CD4-positive, alpha-beta T cell (primary cell): ENCODE results near the gene WDR89. TPM values are rescaled to one million over a fixed set of nuclear protein-coding genes. Genes with fewer than 3 reads are reported as not detected.

Source experiments
- ATAC-seq: fragments of 200-7000 bp; cut with Tn5 transposase; one replicate; pipeline ENCODE4 v1.10.0; 2022; ENCODE audit warnings: mild to moderate bottlenecking; ENCODE audit not compliant: poor library complexity
- CTCF ChIA-PET: fragments of 350-600 bp; sonication (Branson Sonifier 250); formaldehyde crosslinking; loops from one replicate; lab custom pipeline; 2021; ENCODE audit warnings: antibody characterized with exemption, inconsistent platforms; lab: Charles Lee
- POLR2A ChIA-PET: fragments of 350-600 bp; sonication (Branson Sonifier 250); formaldehyde crosslinking; loops from one replicate; lab custom pipeline; 2021; ENCODE audit warnings: antibody characterized with exemption, inconsistent platforms; lab: Charles Lee
- DNase-seq, 14 experiments: peaks; one replicate each; pipeline ENCODE4 v3.0.0-alpha.2; 2013 to 2020; ENCODE audit warnings: mixed read lengths in 2 of 14
- H3K27ac ChIP-seq, 2 donors: one replicate each; pipeline versions ENCODE4 v1.5.1 to v1.7.0; 2013; ENCODE audit warnings: low read length in 2 of 2, low read depth in 1 of 2, mild to moderate bottlenecking in 1 of 2
- H3K27me3 ChIP-seq, 2 experiments: 1 replicate in 1 of 2; 2 replicates in 1 of 2; pipeline versions ENCODE4 v1.6.1 to v1.7.0; 2013; ENCODE audit warnings: low read length in 2 of 2, control low read depth in 1 of 2, mild to moderate bottlenecking in 1 of 2, moderate library complexity in 1 of 2; ENCODE audit not compliant: insufficient read depth in 2 of 2, control insufficient read depth in 1 of 2
- H3K36me3 ChIP-seq: one replicate; pipeline ENCODE4 v1.6.1; 2013; ENCODE audit warnings: low read length, control low read depth; ENCODE audit not compliant: insufficient read depth
- H3K4me1 ChIP-seq: one replicate; pipeline ENCODE4 v1.6.1; 2013; ENCODE audit warnings: low read length, control low read depth; ENCODE audit not compliant: insufficient read depth
- H3K4me3 ChIP-seq: one replicate; pipeline ENCODE4 v1.5.1; 2013; ENCODE audit warnings: mild to moderate bottlenecking, low read length, moderate library complexity
- H3K9me3 ChIP-seq, 2 experiments: 1 replicate in 1 of 2; 2 replicates in 1 of 2; pipeline versions ENCODE4 v1.6.1 to v1.7.0; 2013; ENCODE audit warnings: low read length in 2 of 2, mild to moderate bottlenecking in 2 of 2, control low read depth in 1 of 2, moderate library complexity in 1 of 2; ENCODE audit not compliant: control insufficient read depth in 1 of 2, insufficient read depth in 1 of 2
- H3K27ac Mint-ChIP-seq: one replicate; pipeline ENCODE4 v1.8.0; 2020; ENCODE audit warnings: mixed read lengths
- H3K27me3 Mint-ChIP-seq: one replicate; pipeline ENCODE4 v1.8.0; 2021; ENCODE audit warnings: mixed read lengths
- H3K36me3 Mint-ChIP-seq: one replicate; pipeline ENCODE4 v1.8.0; 2021; ENCODE audit warnings: low read depth, mixed read lengths
- H3K4me1 Mint-ChIP-seq: one replicate; pipeline ENCODE4 v1.8.0; 2021; ENCODE audit warnings: low read depth, mixed read lengths
- H3K4me3 Mint-ChIP-seq: one replicate; pipeline ENCODE4 v1.8.0; 2020; ENCODE audit warnings: mild to moderate bottlenecking, mixed read lengths
- H3K9me3 Mint-ChIP-seq: one replicate; pipeline ENCODE4 v1.8.0; 2020; ENCODE audit warnings: mixed read lengths
- intact Hi-C, 2 experiments: fragments of 100-400 bp; cut with DNase I in 1 of 2; cut with micrococcal nuclease in 1 of 2; formaldehyde crosslinking; loops; one replicate each; pipeline versions ENCODE4 v1.15.1 to v1.9.0; 2023 to 2025; cut with DNase I, micrococcal nuclease
- total RNA-seq, 174 experiments: library from RNA in 2 of 174; stranded (reverse) in 2 of 174; gene quantifications; one replicate each; pipeline ENCODE4 v1.2.3 and lab custom pipeline; 2021 to 2026
- TF ChIP-seq, protein P1 (sequence below): fragments of 200-600 bp; IDR thresholded peaks from one replicate; pipeline ENCODE4 v1.8.0; 2022; ENCODE audit warnings: antibody characterized with exemption, mild to moderate bottlenecking

The WDR89 gene
- total RNA-seq, 2 experiments from 2014 or later: 12.4 to 13.4 TPM

DNA sequence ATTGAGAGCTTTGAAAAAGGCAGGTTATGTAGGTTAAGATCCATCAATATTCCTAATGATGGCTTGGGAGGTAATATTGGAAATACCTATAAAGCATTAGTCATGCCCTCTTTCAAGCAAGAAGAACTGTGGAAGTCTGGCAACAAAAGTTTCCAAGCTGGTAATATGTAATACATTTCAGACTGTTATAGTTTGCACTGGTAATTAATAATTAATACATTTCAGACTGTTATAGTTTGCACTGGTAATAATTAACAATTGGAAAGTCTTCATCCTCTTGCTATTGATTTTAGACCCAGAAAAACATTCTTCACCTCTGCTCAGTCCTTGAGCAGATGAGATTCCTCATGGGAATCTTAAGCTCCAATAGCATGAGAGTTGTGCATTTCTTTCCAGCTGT is 29.0 kb upstream of the WDR89 start:
- ATAC-seq: no peak
- POLR2A ChIA-PET: no interaction called here
- Mint-ChIP-seq H3K27ac (no peak overlapping the region), H3K27me3 (no peaks in the 10 kb centered on the region), H3K4me3 (no peak overlapping the region), H3K36me3 (no peaks in the 10 kb centered on the region), H3K9me3 (no peaks in the 10 kb centered on the region), H3K4me1 (no peaks in the 10 kb centered on the region)
- Histone ChIP-seq H3K27me3 (no peaks in the 10 kb centered on the region), H3K4me3 (no peak overlapping the region), H3K4me1 (no peaks in the 10 kb centered on the region), H3K9me3 (no peaks in the 10 kb centered on the region), H3K27ac (no peak overlapping the region), H3K36me3 (no peaks in the 10 kb centered on the region)
- DNase-seq: no peak
- intact Hi-C loops: no loop called here
- CTCF ChIA-PET: interaction anchor here (0.6 kb wide), 2 partner anchors 49 to 130 kb away, joined by 3 read pairs; no protein-coding TSS in a partner anchor
- TF ChIP-seq, protein P1, sequence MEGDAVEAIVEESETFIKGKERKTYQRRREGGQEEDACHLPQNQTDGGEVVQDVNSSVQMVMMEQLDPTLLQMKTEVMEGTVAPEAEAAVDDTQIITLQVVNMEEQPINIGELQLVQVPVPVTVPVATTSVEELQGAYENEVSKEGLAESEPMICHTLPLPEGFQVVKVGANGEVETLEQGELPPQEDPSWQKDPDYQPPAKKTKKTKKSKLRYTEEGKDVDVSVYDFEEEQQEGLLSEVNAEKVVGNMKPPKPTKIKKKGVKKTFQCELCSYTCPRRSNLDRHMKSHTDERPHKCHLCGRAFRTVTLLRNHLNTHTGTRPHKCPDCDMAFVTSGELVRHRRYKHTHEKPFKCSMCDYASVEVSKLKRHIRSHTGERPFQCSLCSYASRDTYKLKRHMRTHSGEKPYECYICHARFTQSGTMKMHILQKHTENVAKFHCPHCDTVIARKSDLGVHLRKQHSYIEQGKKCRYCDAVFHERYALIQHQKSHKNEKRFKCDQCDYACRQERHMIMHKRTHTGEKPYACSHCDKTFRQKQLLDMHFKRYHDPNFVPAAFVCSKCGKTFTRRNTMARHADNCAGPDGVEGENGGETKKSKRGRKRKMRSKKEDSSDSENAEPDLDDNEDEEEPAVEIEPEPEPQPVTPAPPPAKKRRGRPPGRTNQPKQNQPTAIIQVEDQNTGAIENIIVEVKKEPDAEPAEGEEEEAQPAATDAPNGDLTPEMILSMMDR: no peak

DNA sequence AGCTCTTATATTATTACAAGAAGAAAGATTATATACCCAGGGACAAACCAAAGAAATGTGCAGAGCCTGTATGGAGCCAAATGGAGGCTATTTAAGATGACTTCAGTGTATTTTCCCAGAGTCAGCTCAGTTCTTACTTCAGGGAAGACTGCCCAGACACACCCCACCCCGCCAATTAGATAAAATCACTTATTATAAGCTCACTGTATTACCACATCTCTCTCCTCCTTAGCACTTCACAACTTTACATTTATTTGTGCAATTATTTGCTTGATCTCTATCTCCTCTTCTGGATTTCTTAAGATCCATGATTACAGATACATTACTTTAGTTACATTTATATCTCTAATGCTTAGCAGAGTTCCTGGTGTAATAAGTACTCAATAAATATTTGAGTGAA is 24.7 kb upstream of the WDR89 start:
- Mint-ChIP-seq H3K4me3 (no peak overlapping the region), H3K27ac (no peak overlapping the region), H3K4me1 (no peaks in the 10 kb centered on the region), H3K36me3 (no peaks in the 10 kb centered on the region), H3K27me3 (no peaks in the 10 kb centered on the region), H3K9me3 (no peaks in the 10 kb centered on the region)
- intact Hi-C loops: no loop called here
- Histone ChIP-seq H3K36me3 (no peaks in the 10 kb centered on the region), H3K27me3 (no peaks in the 10 kb centered on the region), H3K27ac (no peak overlapping the region), H3K9me3 (no peaks in the 10 kb centered on the region), H3K4me1 (peaks cover 4% of the 10 kb centered on the region), H3K4me3 (no peak overlapping the region)
- ChIA-PET POLR2A (interaction anchor here (1.4 kb wide), 1 partner anchor 16 kb away, joined by 9 read pairs; no protein-coding TSS in a partner anchor), CTCF (no interaction called here)
- DNase-seq (no peak), ATAC-seq (no peak)
- TF ChIP-seq, protein P1: no peak

DNA sequence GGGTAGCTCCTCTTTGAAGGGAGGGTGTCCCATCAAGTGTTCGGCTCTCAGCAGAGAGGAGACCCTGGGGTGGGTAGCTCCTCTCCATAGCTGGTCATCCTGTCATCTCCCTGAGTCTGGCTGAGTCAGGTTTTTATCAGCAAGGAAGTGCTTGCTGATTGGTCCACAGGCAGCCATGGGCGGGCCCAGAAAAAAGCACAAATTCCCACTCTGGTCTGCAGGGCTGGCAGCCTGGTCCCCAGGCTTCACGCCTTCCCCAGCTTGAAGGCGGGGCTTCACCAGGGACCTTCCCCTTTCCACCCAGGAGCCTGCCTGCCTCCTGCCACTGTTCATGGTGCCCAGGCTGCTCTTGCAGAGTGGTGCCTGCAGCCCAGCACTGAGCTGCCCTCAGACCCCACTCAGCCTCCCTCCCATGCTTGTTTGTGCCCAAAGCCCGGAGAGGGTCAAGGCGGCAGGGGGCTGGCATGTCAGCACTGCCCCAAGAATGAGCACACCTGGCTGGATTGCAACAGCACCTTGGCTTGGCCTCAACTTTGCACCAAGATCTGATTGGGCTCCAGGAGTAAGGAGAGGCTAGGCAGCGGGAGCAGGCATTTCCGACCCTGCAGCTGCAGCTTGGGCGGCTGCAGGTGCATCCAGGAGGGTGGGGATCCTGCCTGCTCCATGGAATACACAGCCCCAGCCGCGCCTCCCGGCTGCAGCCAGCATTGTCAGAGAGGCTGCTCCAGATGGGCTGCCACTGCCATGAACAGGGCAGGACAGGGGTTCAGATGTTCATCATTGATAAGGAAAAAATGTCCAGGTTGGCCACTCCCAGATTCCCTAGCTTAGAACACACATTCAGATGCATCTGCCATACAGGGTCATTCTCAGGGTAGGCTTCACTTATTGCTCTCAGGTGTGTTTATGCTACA is 22.0 kb upstream of the WDR89 start:
- H3K27ac ChIP-seq: no peak overlapping the region
- no peaks in the 10 kb centered on the region for H3K36me3 ChIP-seq
- no peak overlapping the region for H3K4me3 ChIP-seq
- no peaks in the 10 kb centered on the region for H3K9me3 ChIP-seq
- DNase-seq (no peak), ATAC-seq (no peak)
- POLR2A ChIA-PET: interaction anchor here (1.7 to 2.0 kb wide), 2 partner anchors 10 to 13 kb away, joined by 3 to 10 read pairs; no protein-coding TSS in a partner anchor
- H3K27ac Mint-ChIP-seq: no peak overlapping the region
- CTCF ChIA-PET: no interaction called here
- intact Hi-C loops: no loop called here
- H3K27me3 ChIP-seq: no peaks in the 10 kb centered on the region
- TF ChIP-seq, protein P1: no peak
- no peaks in the 10 kb centered on the region for H3K27me3 Mint-ChIP-seq
- H3K4me1 Mint-ChIP-seq: peaks cover 5% of the 10 kb centered on the region
- H3K36me3 Mint-ChIP-seq: peaks cover 13% of the 10 kb centered on the region
- H3K9me3 Mint-ChIP-seq: no peaks in the 10 kb centered on the region
- peaks cover 4% of the 10 kb centered on the region for H3K4me1 ChIP-seq
- no peak overlapping the region for H3K4me3 Mint-ChIP-seq
